GM04503 (cell line): Measurements from ENCODE around the gene NHEJ1.

Experiments used
- DNase-seq: peaks from one replicate; pipeline ENCODE4 v3.0.0-alpha.2; 2012; ENCODE audit warnings: low read depth

NHEJ1 gene

GRCh38 chr2:219057709-219058540, 102.7 kb downstream of the NHEJ1 start:
- DNase-seq = no peak

- no peak for DNase-seq
Measured at GRCh38 chr2:219056896-219057708, 103.5 kb downstream of the NHEJ1 start.

DNA sequence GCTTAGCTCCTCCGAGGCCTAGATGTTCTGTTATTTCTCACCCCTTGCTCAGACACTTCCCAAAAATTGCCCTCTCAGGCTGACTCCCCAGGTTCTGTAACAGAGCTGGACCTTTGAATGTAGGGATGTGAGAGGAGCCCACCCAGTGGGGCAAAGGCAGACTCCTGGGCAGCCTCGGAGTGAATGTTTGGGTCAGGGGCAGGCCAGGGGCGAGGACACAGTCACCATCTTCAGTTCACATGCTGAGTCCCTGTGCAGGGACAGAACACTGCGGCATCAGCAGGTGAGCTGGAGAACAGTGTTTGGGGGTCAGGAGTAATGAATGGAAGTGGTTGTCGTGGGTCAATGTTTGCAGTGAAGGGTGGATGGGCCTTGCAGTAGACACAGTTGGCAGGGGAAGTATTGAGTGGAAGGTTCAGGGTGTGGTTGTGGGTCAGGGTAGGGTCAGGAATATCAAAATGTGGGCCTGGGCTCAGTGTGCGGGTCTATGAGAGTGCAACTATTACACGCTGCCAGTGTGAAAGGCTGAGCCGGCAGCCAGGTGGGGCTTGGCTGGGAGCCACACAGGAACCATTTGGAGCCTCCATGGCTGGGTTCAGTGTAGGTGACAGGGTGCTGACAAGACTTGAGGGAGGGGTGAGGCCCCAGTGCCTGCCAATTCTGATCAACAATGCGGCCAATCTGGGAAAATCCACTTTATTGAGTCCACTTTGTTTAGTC, 104.3 kb downstream of the NHEJ1 start:
- no peak for DNase-seq

GRCh38 chr2:219054956-219055903, 105.4 kb downstream of the NHEJ1 start:
- DNase-seq = no peak

- DNase-seq = no peak
Measured at GRCh38 chr2:219049282-219049681, 111.3 kb downstream of the NHEJ1 start.

- DNase-seq = no peak
Measured at GRCh38 chr2:219045937-219046550, 114.6 kb downstream of the NHEJ1 start.

DNA sequence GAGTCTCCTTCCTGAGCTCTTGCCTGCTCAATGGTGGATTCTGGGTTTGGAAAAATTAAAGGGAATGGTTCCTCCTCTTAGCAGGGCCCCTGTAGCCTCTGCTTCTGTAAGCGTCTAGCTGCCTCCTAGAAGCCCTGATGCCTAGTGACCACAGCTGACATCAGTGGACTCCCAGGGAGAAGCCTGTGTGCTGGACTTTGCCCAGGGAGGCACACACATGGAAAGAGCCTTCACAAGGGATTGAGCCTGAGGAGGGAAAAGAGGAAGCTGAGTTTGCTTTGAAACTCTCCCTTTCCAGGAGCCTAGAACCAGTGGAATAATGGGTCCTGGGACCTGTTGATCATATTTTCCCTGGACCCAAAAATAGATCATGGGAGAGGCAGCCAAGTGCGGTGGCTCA, 117.9 kb downstream of the NHEJ1 start:
- no peak for DNase-seq

DNA sequence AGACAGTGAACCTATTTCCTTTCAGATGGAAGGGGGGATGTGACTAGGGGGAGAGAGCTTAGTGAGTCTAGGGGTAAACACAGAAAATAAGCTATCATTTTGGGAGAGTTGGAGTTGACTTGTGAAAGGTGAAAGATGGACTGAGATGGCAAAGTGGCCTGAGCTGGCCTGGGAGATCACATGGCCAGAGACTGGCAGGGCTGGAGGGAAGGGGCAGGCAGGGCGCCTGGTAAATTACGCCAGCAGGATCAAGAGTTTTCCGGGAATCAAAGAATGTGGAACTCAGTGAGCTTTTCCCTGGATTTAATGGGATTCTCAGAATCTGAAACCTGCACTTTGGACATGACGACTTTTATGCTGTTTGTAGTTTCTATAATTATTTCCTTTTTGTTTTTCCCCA, 118.5 kb downstream of the NHEJ1 start:
- no peak for DNase-seq

DNA sequence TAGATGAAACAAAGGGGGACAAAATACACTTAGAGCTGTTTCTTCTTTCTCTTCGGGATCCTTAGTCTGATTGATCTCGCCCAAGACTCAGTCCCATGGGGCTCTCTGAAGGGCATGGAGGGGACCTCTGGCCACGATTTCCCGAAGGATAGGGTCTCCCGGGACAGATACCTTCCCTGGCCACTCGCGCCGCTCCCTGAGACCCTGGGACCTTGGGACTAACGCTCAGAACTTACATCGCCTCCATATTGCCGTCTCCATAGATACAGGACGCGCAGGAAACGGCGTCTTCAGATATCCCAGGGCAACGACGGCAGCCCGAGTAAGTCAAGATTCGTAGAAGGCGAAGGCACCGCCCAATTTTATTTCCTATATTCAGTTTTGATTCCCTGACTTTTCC, 119.4 kb downstream of the NHEJ1 start, which contains the start of gene CFAP65:
TSS of gene CFAP65 (minus strand) at position 265 of the 400 bp plus-strand sequence. CDS start 2,468 bp downstream, outside the sequence.
- DNase-seq = no peak

DNA sequence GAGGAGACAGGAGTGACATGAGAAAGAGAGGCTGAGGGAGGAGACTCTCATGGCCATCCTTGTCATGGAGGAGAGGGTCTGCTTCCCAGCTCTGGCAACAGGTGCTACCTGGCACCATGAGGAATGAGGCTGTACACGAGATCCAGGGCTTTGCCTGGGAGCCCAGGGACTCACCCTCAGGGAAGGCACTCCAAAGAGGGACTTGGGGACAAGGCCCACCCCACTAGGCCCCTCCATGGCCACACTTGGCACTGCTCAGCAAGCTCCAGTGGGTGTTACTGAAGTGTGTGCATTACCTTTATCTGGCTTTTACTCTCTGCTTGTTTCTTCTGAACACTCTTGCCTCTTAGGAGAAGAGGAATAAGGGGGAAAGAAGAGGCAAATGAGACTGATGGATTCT, 122.0 kb downstream of the NHEJ1 start:
- DNase-seq = no peak

GRCh38 chr2:219037783-219038499, 122.7 kb downstream of the NHEJ1 start:
- no peak for DNase-seq

DNA sequence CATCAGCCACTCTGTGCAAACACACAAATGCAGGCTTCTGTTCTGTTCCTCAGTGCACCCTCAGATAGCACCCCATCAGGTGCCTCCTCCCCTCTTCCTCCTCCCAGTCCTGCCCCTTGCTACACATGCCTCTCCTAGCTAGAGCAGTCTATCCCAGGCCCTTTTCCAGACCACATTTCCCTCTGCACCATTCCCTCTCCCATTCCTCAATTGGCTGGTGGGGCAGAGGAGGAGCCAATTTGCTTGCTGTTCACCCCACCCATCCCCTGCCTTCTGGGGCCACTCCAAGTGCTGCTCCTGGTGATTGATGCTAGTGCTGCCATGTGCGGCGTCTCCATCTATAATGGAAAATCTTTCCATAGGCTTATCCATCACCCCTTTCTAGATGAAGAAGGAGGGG, 124.7 kb downstream of the NHEJ1 start:
- no peak for DNase-seq

DNA sequence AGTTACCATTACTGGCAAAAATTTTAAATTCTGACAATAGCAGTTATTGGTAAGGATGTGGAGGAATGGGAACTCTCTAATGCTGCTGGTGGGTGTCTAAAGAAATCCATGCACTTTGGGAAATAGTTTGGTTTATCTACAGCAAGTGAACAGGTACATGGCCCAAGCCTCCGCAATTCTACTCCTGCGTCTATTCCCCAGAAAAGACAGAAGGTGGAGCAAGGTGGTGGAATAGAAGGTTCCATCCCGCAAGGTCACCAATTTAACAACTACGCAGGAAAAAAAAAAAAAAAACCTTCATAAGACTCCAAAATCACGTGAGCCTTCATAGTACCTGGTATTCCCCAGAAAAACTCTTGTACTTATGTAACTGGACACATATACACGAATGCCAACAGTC, 125.8 kb downstream of the NHEJ1 start:
- DNase-seq = no peak

DNA sequence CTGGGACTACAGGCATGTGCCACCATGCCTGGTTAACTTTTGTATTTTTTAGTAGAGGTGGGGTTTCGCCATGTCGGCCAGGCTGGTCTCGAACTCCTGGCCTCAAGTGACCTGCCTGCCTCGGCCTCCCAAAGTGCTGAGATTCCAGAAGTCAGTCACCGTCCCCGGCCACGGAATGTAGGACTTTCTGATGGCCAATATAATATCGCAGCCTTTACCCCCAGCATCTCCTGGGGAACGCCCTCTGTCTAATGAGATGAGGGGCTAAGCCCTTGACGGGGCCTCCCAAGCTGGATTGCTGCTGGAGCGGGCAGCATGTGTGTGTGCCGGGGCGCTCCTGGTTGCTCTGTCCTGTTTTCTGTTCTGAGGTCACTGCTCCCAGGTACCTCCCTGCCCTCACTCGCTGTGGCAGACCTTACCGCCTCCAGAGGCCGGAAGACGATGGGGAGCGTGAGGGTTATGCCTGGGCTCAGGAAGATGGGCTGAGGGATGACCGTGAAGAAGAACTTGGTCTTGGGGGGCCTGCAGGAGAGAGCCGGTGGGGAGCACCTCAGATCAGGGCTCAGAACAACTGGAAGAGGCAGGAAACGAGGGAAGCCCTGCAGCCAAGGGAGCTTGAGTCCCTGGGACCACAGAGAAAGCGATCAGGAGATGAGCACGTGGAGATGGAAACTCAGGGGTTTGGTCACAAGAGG, 128.4 kb downstream of the NHEJ1 start:
- no peak for DNase-seq

DNA sequence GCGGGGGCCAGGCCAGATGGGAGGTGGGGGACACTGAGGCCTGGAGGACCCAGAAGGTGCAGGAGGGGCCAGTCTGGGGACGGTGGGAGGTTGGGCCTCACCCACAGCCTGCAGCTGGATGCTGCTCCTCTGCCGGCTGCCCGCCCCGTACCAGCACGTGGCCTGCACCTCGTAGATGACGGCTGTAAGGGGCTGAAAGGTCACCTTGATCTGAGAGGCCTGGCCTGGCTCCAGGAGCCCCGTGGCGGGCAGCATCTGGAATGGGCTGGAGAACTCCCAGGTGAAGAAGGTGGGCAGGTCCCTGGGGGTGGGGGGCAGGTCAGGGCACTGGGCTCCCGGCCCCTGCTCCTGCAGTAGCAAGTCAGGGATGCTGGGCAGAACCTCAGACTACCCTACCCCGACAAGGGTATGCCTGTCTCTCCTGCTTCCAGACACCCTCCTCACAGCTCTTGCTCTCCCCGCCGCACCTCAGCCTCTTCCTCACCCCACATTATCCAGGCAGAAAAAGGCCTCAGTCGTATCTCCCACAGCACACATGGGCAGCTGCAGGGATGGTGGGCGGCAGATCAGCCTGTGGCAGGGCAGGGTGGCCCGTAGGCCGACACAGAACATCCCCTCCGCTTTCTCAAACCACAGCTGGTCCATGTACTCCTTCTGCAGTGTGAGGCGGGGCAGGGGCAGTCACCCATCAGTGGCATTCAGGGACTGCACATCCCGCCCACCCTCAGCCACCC, 129.4 kb downstream of the NHEJ1 start:
- DNase-seq = no peak

- DNase-seq = no peak
Measured at GRCh38 chr2:219030177-219030940, 130.3 kb downstream of the NHEJ1 start.

DNA sequence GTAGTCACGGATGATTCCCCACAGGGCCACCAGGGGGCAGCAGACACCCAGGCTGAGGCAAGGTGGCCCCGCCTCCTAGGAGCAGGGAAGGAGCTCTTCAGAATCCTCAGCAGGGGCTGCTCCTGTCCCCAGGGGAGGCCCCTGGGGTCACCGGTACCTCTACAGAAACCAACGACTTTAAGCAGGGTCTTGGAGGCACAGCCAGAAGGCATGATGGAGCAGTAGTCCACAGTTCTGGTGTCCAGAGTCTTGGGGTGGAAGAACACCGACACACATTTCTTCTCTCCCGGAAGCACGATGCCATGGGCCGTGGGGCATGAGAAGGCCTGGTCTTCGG, 130.8 kb downstream of the NHEJ1 start:
- DNase-seq = peak; percentile 7
